Colonic mucosa (tissue), 4 donors: ENCODE results near the gene CLEC4G. TPM values are rescaled to one million over a fixed set of nuclear protein-coding genes. Genes with fewer than 3 reads are reported as not detected.

Experiments used
- DNase-seq: peaks from one replicate; pipeline ENCODE4 v3.0.0-alpha.2; 2020
- H3K27ac ChIP-seq: fragments of 200-600 bp; one replicate; pipeline ENCODE4 v1.8.0; 2021
- H3K27me3 ChIP-seq: fragments of 200-600 bp; one replicate; pipeline ENCODE4 v1.8.0; 2021
- H3K36me3 ChIP-seq: fragments of 200-600 bp; one replicate; pipeline ENCODE4 v1.8.0; 2021
- H3K4me1 ChIP-seq: fragments of 200-600 bp; one replicate; pipeline ENCODE4 v1.8.0; 2021; ENCODE audit warnings: mild to moderate bottlenecking
- H3K4me3 ChIP-seq: fragments of 200-600 bp; one replicate; pipeline ENCODE4 v1.8.0; 2021
- H3K9ac ChIP-seq, 2 donors: one replicate each; pipeline ENCODE4 v1.7.0; 2013; ENCODE audit warnings: control low read depth in 2 of 2, low read depth in 2 of 2, low read length in 2 of 2
- H3K9me3 ChIP-seq: fragments of 200-600 bp; one replicate; pipeline ENCODE4 v1.8.0; 2021
- CTCF ChIP-seq: fragments of 200-600 bp; IDR thresholded peaks from one replicate; pipeline ENCODE4 v1.8.0; 2022; ENCODE audit warnings: antibody characterized with exemption, mild to moderate bottlenecking
- intact Hi-C: fragments of 100-400 bp; cut with DNase I; formaldehyde crosslinking; loops from one replicate; pipeline ENCODE4 v1.14.1; 2022
- total RNA-seq, 2 donors: library from RNA; stranded (reverse); fragmentation: NEBNext Ultra II Directional in 1 of 2; extraction: Animal tissue kit (Norgen Biotek cat#: 25700) in 1 of 2; gene quantifications; one replicate each; pipeline ENCODE4 v1.2.1, GENCODE V29; 2021
- donor health status: healthy.
- donor health status: DM: no; HTN: no; CAD: no.
- donor health status: DM: no; HTN: no; CAD: no.

The CLEC4G gene
- total RNA-seq, 2 donors from 2014 or later = 0.17 to 0.53 TPM

GRCh38 chr19:7773841-7774240 lies 41.9 kb upstream of the CLEC4G start:
- H3K9ac ChIP-seq = no peak overlapping the region
- no peaks in the 10 kb centered on the region for H3K27me3 ChIP-seq
- H3K4me1 ChIP-seq = no peaks in the 10 kb centered on the region
- H3K36me3 ChIP-seq = no peaks in the 10 kb centered on the region
- no peaks in the 10 kb centered on the region for H3K9me3 ChIP-seq
- DNase-seq = no peak
- H3K4me3 ChIP-seq = no peak overlapping the region
- H3K27ac ChIP-seq = no peak overlapping the region
- no peak for TF ChIP-seq CTCF
- intact Hi-C loops = no loop called here

GRCh38 chr19:7772752-7773291 lies 40.9 kb upstream of the CLEC4G start:
- Histone ChIP-seq H3K4me3 (no peak overlapping the region), H3K36me3 (no peaks in the 10 kb centered on the region), H3K9me3 (no peaks in the 10 kb centered on the region), H3K27ac (no peak overlapping the region), H3K9ac (no peak overlapping the region), H3K27me3 (no peaks in the 10 kb centered on the region), H3K4me1 (no peaks in the 10 kb centered on the region)
- intact Hi-C loops = no loop called here
- no peak for DNase-seq
- no peak for TF ChIP-seq CTCF

DNA sequence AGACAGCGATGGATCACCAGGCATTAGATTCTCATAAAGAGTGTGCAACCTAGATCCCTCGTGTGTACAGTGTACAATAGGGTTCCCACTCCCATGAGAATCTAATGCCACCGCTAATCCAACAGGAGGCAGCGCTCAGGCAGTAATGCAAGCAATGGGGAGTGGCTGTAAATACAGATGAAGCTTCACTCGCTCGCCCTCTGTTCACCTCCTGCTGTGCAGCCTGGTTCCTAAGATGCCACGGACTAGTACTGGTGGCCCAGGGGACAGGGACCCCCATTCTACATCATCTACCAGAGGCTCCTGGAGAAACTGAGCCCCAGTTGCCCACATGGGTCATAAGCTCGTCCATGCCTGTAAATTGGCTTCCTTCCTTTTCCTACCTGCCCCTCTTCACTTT lies 39.2 kb upstream of the CLEC4G start:
- H3K36me3 ChIP-seq = no peaks in the 10 kb centered on the region
- H3K4me1 ChIP-seq = no peaks in the 10 kb centered on the region
- no peak for TF ChIP-seq CTCF
- intact Hi-C loops = no loop called here
- no peak overlapping the region for H3K27ac ChIP-seq
- no peaks in the 10 kb centered on the region for H3K27me3 ChIP-seq
- no peak for DNase-seq
- H3K4me3 ChIP-seq = no peak overlapping the region
- no peak overlapping the region for H3K9ac ChIP-seq
- no peaks in the 10 kb centered on the region for H3K9me3 ChIP-seq

DNA sequence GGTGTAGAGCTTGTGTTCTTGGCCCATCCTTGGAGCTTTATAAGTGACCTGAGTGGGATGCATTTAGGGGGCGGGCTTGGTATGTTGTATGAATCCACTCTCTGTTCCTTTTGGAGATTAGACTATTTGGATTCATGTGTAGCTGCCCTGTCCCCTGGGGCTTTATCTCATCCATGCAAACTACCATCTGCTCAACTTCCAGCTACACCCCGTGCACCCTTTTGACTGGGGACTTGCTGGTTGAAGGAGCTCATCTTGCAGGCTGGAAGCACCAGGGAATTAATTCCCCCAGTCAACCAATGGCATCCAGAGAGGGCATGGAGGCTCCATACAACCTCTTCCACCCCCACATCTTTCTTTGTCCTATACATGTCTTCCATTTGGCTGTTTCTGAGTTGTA lies 37.3 kb upstream of the CLEC4G start:
- TF ChIP-seq CTCF = no peak
- no peak for DNase-seq
- H3K9me3 ChIP-seq = no peaks in the 10 kb centered on the region
- H3K27ac ChIP-seq = no peak overlapping the region
- H3K36me3 ChIP-seq = no peaks in the 10 kb centered on the region
- no peaks in the 10 kb centered on the region for H3K4me1 ChIP-seq
- intact Hi-C loops = no loop called here
- no peaks in the 10 kb centered on the region for H3K27me3 ChIP-seq
- no peak overlapping the region for H3K9ac ChIP-seq
- H3K4me3 ChIP-seq = no peak overlapping the region

GRCh38 chr19:7767487-7767886 lies 35.6 kb upstream of the CLEC4G start:
- Histone ChIP-seq H3K36me3 (no peaks in the 10 kb centered on the region), H3K9ac (no peak overlapping the region), H3K27ac (no peak overlapping the region), H3K4me1 (no peaks in the 10 kb centered on the region), H3K4me3 (no peak overlapping the region), H3K27me3 (no peaks in the 10 kb centered on the region), H3K9me3 (no peaks in the 10 kb centered on the region)
- no peak for DNase-seq
- TF ChIP-seq CTCF = no peak
- intact Hi-C loops = no loop called here
